Measurements from ENCODE around the gene RAMACL. TPM values are rescaled to one million over a fixed set of nuclear protein-coding genes. Genes with fewer than 3 reads are reported as not detected.

RAMACL gene
- total RNA-seq, 1 donor from 2014 or later: 2.3 TPM

- DNase-seq (no peak), ATAC-seq (ENCODE audit: low read depth) (no peak)
- no peak overlapping the region for H3K27ac Mint-ChIP-seq
- H3K9me3 Mint-ChIP-seq: peaks cover 5% of the 10 kb centered on the region
- no peaks in the 10 kb centered on the region for H3K4me1 Mint-ChIP-seq
- TF ChIP-seq CTCF (IDR thresholded peaks at IDR 0.05): no peak
- no peak overlapping the region for H3K4me3 Mint-ChIP-seq
- ChIA-PET CTCF (interaction anchor here (1.4 kb wide), 1 partner anchor 30 kb away, joined by 3 read pairs; no protein-coding TSS in a partner anchor), POLR2A (no interaction called here)
- no peaks in the 10 kb centered on the region for H3K27me3 Mint-ChIP-seq
- intact Hi-C loops (cut with micrococcal nuclease): no loop called here
- H3K36me3 Mint-ChIP-seq (ENCODE audit: low read depth): peaks cover 2% of the 10 kb centered on the region
Observed at GRCh38 chr6:166573511-166574216, 12.8 kb downstream of the RAMACL start.

GRCh38 chr6:166572370-166573261 lies 13.9 kb downstream of the RAMACL start:
- ATAC-seq (ENCODE audit: low read depth): no peak

DNA sequence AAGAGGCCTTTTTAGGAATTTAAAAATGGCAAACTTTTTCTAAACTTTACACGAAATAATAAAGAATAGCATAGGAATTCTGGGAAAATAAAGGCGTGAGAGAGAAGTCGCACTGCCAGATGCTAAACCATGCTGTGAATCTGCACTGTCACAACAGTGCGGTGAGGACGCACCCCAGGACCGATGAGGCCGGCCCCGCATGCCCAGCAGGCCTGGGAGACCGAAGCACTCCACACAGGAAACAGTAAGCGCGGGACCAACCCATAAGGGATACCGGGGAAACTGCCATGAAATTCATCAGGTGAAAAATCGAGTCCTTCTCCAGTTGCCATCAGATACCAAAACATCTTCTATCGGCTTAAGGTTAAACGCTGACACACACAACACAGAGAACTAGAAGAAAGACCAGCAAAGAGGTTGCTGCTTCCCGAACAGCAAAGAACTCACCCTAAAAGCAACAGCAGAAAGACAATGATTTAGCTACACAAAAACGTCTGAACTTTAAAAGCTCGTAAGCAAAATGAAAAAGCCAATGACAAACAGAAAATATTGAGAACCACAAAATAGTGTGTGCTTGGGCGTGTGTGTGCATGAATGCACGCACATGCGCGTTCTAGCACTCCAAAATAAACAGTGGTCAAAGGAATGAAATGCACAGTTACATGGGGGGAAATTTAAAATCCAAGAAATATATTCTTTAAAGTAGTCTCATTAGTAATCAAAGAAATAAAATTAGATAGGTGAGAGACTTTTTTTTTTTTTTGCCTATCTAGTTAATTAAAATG lies 15.4 kb downstream of the RAMACL start:
- Mint-ChIP-seq H3K9me3 (peaks cover 2% of the 10 kb centered on the region), H3K36me3 (ENCODE audit: low read depth) (no peaks in the 10 kb centered on the region), H3K4me3 (no peak overlapping the region), H3K4me1 (no peaks in the 10 kb centered on the region), H3K27ac (no peak overlapping the region), H3K27me3 (no peaks in the 10 kb centered on the region)
- ChIA-PET POLR2A (no interaction called here), CTCF (no interaction called here)
- ATAC-seq (ENCODE audit: low read depth) (no peak), DNase-seq (no peak)
- intact Hi-C loops (cut with micrococcal nuclease): no loop called here
- TF ChIP-seq CTCF (IDR thresholded peaks at IDR 0.05): no peak

More at GRCh38 chr6:166572370-166573261, 13.9 kb downstream of the RAMACL start:
- Mint-ChIP-seq H3K27me3 (no peaks in the 10 kb centered on the region), H3K4me1 (no peaks in the 10 kb centered on the region), H3K9me3 (peaks cover 5% of the 10 kb centered on the region), H3K4me3 (no peak overlapping the region), H3K27ac (no peak overlapping the region), H3K36me3 (ENCODE audit: low read depth) (peaks cover 2% of the 10 kb centered on the region)
- no peak for DNase-seq
- intact Hi-C loops (cut with micrococcal nuclease): no loop called here
- CTCF ChIA-PET: no interaction called here
- POLR2A ChIA-PET: no interaction called here
- no peak for TF ChIP-seq CTCF (IDR thresholded peaks at IDR 0.05)

- no peaks in the 10 kb centered on the region for H3K9me3 Mint-ChIP-seq
- H3K27me3 Mint-ChIP-seq: no peaks in the 10 kb centered on the region
- intact Hi-C loops (cut with micrococcal nuclease): no loop called here
- no peak overlapping the region for H3K27ac Mint-ChIP-seq
- CTCF ChIA-PET: no interaction called here
- ATAC-seq (ENCODE audit: low read depth): no peak
- no peaks in the 10 kb centered on the region for H3K36me3 Mint-ChIP-seq (ENCODE audit: low read depth)
- no peaks in the 10 kb centered on the region for H3K4me1 Mint-ChIP-seq
- DNase-seq: no peak
- H3K4me3 Mint-ChIP-seq: no peak overlapping the region
- POLR2A ChIA-PET: no interaction called here
- TF ChIP-seq CTCF (IDR thresholded peaks at IDR 0.05): no peak
Observed at GRCh38 chr6:166569206-166569605, 17.3 kb downstream of the RAMACL start.

DNA sequence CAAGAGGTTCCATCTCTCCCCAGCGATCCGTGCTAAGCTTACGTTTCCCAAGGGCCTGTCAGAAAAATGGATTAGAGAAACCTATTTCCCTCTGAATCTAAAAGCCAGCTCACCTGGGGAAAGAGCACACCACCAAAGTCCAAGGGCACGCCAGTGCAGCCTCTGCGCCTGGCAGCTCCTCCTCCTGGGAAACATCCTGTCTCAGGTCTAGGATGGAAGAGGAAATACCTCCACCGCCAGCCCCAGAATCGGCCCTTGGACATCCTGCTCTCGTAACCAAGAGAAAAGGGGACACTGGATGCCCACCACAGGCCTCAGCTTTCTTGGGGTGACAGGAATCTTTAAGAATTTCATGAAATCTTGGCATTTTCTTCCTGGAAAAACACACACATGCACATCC lies 18.7 kb downstream of the RAMACL start:
- H3K27ac Mint-ChIP-seq: no peak overlapping the region
- H3K4me1 Mint-ChIP-seq: no peaks in the 10 kb centered on the region
- CTCF ChIA-PET: no interaction called here
- no peak overlapping the region for H3K4me3 Mint-ChIP-seq
- no peaks in the 10 kb centered on the region for H3K36me3 Mint-ChIP-seq (ENCODE audit: low read depth)
- DNase-seq (no peak), ATAC-seq (ENCODE audit: low read depth) (no peak)
- intact Hi-C loops (cut with micrococcal nuclease): no loop called here
- H3K9me3 Mint-ChIP-seq: no peaks in the 10 kb centered on the region
- TF ChIP-seq CTCF (IDR thresholded peaks at IDR 0.05): no peak
- POLR2A ChIA-PET: no interaction called here
- H3K27me3 Mint-ChIP-seq: no peaks in the 10 kb centered on the region
